Measurements from ENCODE around the gene PDLIM1. TPM values are rescaled to one million over a fixed set of nuclear protein-coding genes. Genes with fewer than 3 reads are reported as not detected.

The PDLIM1 gene
- polyA plus RNA-seq, 1 of the 3 experiments (the other 2 are of a cell fraction): 97.2 TPM

DNA sequence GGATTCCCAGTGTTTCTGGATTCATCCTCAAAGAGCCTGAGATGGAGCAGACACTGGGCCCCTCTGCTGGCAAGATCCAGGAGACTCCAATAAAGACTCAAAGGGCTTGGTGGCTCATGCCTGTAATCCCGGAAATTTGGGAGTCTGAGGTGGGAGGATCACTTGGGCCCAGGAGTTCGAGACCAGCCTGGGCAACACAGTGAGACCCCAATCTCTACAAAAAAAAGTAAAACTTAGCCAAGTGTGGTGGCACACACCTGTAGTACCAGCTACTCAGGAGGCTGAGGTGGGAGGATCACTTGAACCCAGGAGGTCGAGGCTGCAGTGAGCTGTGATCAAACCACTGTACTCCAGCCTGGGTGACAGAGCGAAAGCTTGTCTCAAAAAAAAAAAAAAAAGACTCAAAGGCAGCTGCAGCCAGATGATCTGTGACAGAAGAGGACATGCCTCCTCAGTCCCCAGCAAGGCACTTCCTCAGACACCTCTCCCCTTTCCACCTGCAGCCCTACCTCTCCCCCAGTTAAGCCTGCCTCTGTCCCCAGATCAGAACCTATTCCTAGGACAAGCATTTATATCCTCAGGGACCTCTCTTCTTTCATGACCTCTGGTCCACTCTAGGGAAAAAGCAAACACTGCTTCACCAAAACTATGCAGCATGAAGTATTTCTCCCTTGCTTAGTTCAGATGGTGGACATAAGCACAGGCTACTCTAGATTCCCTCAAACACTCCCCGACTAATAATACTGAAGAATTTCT is 27.9 kb downstream of the PDLIM1 start:
- Histone ChIP-seq H3K4me3 (ENCODE audit: low read depth in 2 of 2, low read length in 1 of 2) (no peak overlapping the region), H3K9ac (no peak overlapping the region), H3K36me3 (replicated peaks in 1 of 2; ENCODE audit: control insufficient read depth in 1 of 2, insufficient read depth in 2 of 2, low read length in 1 of 2) (peaks cover 2 to 37% of the 10 kb centered on the region in 2 experiments), H3K27ac (ENCODE audit: low read depth in 2 of 2, low read length in 1 of 2) (no peak overlapping the region), H3K4me1 (ENCODE audit: control insufficient read depth in 1 of 2, insufficient read depth in 2 of 2, low read depth in 1 of 2, low read length in 1 of 2) (peaks cover 0 to 24% of the 10 kb centered on the region in 2 experiments; a peak in 3 of 4 replicates), H3K4me2 (no peak overlapping the region), H3F3A (replicated peaks; ENCODE audit: insufficient read depth) (peaks cover 9% of the 10 kb centered on the region), H3K9me3 (no peaks in the 10 kb centered on the region), H3K79me2 (ENCODE audit: insufficient read depth) (0 out of 2 replicates have a peak, but pooled peaks cover 3% of the 10 kb centered on the region), H3K9me2 (no peaks in the 10 kb centered on the region), H4K20me1 (ENCODE audit: insufficient read depth) (no peaks in the 10 kb centered on the region), H3K27me3 (ENCODE audit: insufficient read depth) (no peaks in the 10 kb centered on the region), H2AFZ (ENCODE audit: low read depth) (no peak overlapping the region)
- CTCF ChIA-PET: interaction anchor here (4.7 kb wide), 1 partner anchor 20 kb away, joined by 17 read pairs; no protein-coding TSS in a partner anchor
- WGBS (ENCODE audit: low lambda C conversion rate): 73% methylated on average over 5 of the region's 5 CpGs
- TF ChIP-seq, protein P1, sequence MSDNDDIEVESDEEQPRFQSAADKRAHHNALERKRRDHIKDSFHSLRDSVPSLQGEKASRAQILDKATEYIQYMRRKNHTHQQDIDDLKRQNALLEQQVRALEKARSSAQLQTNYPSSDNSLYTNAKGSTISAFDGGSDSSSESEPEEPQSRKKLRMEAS (IDR thresholded peaks at IDR 0.05; ENCODE audit: low read depth): no peak
- TF ChIP-seq RXRA (IDR thresholded peaks at IDR 0.05; ENCODE audit: borderline replicate concordance, low read depth): no peak
- TF ChIP-seq GATA2 (CRISPR knock-in tag; IDR thresholded peaks at IDR 0.05): no peak
- TF ChIP-seq, protein P2, sequence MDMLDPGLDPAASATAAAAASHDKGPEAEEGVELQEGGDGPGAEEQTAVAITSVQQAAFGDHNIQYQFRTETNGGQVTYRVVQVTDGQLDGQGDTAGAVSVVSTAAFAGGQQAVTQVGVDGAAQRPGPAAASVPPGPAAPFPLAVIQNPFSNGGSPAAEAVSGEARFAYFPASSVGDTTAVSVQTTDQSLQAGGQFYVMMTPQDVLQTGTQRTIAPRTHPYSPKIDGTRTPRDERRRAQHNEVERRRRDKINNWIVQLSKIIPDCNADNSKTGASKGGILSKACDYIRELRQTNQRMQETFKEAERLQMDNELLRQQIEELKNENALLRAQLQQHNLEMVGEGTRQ (IDR thresholded peaks at IDR 0.05; ENCODE audit: borderline replicate concordance, low read depth, low read length): no peak
- TF ChIP-seq, protein P3, sequence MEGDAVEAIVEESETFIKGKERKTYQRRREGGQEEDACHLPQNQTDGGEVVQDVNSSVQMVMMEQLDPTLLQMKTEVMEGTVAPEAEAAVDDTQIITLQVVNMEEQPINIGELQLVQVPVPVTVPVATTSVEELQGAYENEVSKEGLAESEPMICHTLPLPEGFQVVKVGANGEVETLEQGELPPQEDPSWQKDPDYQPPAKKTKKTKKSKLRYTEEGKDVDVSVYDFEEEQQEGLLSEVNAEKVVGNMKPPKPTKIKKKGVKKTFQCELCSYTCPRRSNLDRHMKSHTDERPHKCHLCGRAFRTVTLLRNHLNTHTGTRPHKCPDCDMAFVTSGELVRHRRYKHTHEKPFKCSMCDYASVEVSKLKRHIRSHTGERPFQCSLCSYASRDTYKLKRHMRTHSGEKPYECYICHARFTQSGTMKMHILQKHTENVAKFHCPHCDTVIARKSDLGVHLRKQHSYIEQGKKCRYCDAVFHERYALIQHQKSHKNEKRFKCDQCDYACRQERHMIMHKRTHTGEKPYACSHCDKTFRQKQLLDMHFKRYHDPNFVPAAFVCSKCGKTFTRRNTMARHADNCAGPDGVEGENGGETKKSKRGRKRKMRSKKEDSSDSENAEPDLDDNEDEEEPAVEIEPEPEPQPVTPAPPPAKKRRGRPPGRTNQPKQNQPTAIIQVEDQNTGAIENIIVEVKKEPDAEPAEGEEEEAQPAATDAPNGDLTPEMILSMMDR (IDR thresholded peaks at IDR 0.05): no peak
- no peak for TF ChIP-seq MXI1 (IDR thresholded peaks at IDR 0.05; ENCODE audit: low read depth, low read length)
- TF ChIP-seq MEF2A (IDR thresholded peaks at IDR 0.05; ENCODE audit: borderline replicate concordance, low read depth): no peak
- TF ChIP-seq JUND (IDR thresholded peaks at IDR 0.05): no peak
- no peak for TF ChIP-seq POLR2AphosphoS5 (IDR thresholded peaks at IDR 0.05; ENCODE audit: low read depth, low read length)
- no peak for TF ChIP-seq FOXM1 (IDR thresholded peaks at IDR 0.05; ENCODE audit: low read depth)
- TF ChIP-seq, protein P4, sequence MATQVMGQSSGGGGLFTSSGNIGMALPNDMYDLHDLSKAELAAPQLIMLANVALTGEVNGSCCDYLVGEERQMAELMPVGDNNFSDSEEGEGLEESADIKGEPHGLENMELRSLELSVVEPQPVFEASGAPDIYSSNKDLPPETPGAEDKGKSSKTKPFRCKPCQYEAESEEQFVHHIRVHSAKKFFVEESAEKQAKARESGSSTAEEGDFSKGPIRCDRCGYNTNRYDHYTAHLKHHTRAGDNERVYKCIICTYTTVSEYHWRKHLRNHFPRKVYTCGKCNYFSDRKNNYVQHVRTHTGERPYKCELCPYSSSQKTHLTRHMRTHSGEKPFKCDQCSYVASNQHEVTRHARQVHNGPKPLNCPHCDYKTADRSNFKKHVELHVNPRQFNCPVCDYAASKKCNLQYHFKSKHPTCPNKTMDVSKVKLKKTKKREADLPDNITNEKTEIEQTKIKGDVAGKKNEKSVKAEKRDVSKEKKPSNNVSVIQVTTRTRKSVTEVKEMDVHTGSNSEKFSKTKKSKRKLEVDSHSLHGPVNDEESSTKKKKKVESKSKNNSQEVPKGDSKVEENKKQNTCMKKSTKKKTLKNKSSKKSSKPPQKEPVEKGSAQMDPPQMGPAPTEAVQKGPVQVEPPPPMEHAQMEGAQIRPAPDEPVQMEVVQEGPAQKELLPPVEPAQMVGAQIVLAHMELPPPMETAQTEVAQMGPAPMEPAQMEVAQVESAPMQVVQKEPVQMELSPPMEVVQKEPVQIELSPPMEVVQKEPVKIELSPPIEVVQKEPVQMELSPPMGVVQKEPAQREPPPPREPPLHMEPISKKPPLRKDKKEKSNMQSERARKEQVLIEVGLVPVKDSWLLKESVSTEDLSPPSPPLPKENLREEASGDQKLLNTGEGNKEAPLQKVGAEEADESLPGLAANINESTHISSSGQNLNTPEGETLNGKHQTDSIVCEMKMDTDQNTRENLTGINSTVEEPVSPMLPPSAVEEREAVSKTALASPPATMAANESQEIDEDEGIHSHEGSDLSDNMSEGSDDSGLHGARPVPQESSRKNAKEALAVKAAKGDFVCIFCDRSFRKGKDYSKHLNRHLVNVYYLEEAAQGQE (IDR thresholded peaks at IDR 0.05; ENCODE audit: low read depth, low read length): no peak
- TF ChIP-seq SMC3 (IDR thresholded peaks at IDR 0.05; ENCODE audit: low read depth, low read length): no peak
- TF ChIP-seq, protein P5, sequence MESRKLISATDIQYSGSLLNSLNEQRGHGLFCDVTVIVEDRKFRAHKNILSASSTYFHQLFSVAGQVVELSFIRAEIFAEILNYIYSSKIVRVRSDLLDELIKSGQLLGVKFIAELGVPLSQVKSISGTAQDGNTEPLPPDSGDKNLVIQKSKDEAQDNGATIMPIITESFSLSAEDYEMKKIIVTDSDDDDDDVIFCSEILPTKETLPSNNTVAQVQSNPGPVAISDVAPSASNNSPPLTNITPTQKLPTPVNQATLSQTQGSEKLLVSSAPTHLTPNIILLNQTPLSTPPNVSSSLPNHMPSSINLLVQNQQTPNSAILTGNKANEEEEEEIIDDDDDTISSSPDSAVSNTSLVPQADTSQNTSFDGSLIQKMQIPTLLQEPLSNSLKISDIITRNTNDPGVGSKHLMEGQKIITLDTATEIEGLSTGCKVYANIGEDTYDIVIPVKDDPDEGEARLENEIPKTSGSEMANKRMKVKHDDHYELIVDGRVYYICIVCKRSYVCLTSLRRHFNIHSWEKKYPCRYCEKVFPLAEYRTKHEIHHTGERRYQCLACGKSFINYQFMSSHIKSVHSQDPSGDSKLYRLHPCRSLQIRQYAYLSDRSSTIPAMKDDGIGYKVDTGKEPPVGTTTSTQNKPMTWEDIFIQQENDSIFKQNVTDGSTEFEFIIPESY (IDR thresholded peaks at IDR 0.05; ENCODE audit: borderline replicate concordance, low read depth): no peak
- no peak for DNase-seq
- POLR2A ChIA-PET: no interaction called here

Measured in SK-N-SH (cell line).